Transverse colon (tissue), 4 donors: ENCODE data around the gene CHSY3.

Experiments used
- CTCF ChIP-seq, 5 experiments: fragments of 200-600 bp in 3 of 5; fragments of 450-650 bp in 2 of 5; sonication (generic) in 3 of 5; IDR thresholded peaks; 1 replicate in 2 of 5; 2 replicates in 3 of 5; pipeline ENCODE4 v1.5.1; 2016 to 2017; ENCODE audit warnings: antibody characterized with exemption in 5 of 5, inconsistent platforms in 3 of 5, mild to moderate bottlenecking in 2 of 5, moderate library complexity in 1 of 5
- POLR2A ChIP-seq: fragments of 450-650 bp; IDR thresholded peaks from one replicate; pipeline ENCODE4 v1.6.1; 2016; ENCODE audit warnings: antibody characterized with exemption, mild to moderate bottlenecking, moderate library complexity
- POLR2AphosphoS5 ChIP-seq, 3 donors: sonication (generic); formaldehyde crosslinking; IDR thresholded peaks; one replicate each; pipeline ENCODE4 v1.6.1; 2016; ENCODE audit warnings: antibody characterized with exemption in 3 of 3

- no peak for TF ChIP-seq CTCF (IDR thresholded peaks at IDR 0.05)
- no peak for TF ChIP-seq POLR2AphosphoS5 (IDR thresholded peaks at IDR 0.05)
- no peak for TF ChIP-seq POLR2A
Measured at GRCh38 chr5:130137681-130138080, 233.4 kb downstream of the CHSY3 start.
